ENCODE data around the gene CPT1C. TPM values are rescaled to one million over a fixed set of nuclear protein-coding genes. Genes with fewer than 3 reads are reported as not detected.

Gene CPT1C
- total RNA-seq, 1 experiment from 2014 or later: 21.1 TPM

DNA sequence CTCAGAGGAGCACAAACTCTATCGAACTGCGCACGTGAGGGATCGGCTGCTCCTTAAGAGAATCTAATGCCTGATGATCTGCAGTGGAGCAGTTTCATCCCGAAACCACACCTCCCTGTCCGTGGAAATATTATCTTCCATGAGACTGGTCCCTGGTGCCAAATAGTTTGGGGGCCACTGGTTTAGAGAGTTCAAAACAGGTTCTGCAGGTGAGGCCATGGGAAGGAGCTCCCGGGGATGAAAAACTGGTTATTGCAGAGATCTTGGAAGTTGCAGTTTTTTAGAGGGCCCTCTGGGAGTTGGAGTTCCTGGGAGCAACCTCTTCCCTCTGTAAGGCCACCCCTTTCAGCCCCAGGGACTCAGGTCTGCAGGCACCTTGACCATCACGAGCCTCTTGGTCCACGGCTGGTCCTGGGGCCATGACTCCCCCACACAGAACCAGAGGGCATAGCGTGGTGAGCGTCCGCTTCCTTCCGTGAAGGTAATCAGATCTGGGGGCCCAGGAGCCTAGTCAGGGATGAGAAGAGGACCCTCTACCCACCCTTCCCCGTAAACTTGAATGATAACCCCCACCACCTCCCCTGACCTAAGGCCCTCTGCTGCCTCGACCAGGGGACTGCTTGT lies 30.5 kb upstream of the CPT1C start:
- no peak for DNase-seq (ENCODE audit: low read depth)

DNA sequence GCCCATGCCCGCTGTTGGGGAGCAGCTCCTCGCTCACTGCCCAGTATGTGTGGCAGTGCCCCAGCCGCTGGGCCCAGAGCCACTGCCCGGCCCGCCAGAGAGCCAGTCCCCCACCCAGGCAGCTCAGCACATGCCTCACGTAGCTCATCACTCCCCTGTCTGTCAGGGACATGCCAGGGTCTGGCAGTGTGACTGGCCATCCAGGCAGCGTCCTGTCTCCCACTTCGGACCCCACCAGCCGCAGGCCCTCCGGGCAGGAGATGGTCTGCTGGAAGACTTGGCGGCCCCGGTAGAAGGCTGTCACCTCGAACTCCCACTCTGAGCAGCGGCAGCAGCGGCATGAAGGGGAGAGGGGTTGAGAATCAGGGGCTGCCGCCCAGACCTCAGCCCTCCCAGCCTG lies 28.9 kb upstream of the CPT1C start:
- no peak for DNase-seq (ENCODE audit: low read depth)

DNA sequence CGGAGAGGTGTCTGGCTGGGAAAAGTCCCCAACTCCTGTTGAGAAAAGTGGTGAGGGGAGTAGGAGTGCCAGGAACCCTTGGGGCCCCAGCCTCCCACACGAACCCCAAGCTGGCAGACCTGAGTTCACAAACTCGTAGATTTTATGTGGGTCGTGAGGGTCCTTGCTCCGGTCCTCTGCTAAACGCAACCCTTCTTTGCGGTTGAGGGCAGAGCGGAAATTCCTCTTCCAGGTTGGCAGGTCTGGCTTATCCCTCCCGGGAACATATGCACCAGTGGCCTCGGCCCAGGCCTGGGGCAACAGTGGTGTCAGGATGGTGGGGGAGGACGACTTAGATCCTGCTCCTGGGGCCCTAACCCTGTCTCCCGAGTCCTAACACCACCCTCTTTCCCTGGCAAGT lies 27.7 kb upstream of the CPT1C start:
- no peak for DNase-seq (ENCODE audit: low read depth)

DNA sequence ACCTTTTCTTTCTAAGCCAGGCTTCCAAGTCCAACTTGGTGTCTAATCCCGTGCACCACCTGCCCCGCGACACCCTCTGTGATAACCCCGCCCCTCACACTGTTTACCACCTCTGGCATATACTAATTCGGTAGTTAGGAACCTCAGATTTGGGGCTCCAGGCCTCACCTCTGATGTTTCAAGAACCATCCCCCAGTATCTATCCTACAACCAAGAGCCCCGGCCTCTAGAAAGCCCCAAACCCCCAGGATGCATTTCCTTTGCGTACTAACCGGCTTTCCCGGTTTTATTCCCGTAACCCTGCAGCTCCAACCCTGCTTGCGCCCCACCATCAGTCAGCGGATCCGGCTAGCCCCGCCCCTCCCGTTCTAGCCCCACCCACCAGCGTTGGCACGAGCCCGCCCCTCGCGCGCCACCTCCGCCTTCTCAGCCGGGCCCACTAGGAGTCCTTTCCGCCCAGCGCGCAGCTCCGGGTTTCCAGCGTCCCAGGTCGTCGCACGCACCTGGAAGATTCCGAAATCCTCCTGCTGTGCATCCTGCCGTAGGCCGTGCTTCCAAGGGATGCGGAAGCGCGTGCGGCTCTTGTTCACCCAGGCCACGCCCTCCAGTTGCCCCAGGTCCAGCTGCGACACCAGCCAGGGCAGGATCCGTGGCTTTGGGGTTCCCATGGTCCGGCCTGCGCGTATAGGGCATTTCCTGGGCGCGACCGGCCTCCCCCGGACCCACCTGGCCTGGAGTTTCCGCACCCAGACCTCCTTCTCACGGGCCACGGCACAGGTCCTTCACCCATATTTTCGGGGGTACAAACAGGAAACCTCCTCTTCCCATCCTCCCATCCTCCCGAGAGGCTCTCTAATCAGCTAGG lies 26.5 kb upstream of the CPT1C start:
- peak; percentile 96 for DNase-seq (ENCODE audit: low read depth)

DNA sequence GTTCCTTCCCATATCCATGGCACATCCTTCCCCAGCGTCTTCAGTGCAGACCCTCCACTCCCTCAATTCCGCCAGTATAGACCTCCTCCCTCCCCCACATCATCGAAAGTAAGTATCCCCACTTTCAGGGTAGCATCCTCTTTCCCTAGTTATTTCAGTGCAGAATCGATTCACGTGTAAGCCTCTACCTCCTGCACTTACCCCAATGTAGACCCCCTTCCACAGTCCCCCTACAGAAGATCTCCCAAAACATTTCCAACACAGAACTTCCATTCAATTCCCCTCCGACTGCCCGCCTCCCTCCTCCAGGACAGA lies 25.9 kb upstream of the CPT1C start:
- no peak for DNase-seq (ENCODE audit: low read depth)

DNA sequence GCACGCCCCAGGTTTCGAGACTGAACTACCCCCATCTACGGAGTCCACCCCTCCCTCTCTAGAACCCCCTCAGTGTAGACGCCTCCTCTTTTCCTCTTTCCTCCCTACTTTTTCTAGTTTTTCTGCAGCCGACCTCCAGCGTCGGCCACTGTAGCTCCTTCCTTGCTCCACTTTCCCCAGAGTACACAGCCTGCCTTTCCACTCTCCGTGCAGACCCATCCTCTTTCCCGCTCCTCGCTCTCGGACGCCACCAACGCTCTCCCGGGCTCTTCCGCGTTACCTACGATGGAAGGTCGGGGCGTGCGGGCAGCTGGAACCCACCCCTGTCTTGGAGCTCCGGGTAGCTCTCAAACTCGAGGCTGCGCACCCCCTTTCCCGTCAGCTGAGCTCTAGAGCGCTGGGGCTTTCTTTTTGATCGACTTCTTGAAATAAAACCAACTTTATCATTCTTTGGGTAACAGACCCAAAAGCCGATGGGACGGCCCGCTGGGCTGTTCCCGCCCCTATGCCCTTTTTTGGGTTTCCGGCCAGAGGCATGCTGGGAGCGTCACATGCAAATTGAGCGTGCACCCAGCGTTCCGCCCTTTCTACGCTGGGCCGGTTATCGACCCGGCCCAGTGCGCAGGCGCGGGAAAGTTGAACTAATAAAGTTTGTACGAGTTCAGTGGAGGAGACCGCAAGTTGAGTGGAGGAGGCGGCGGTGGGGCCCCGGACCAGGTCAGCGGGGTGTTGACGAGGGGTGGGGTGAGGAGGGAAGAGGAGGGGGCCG lies 25.4 kb upstream of the CPT1C start, which contains the start of the genes BCL2L12 and IRF3:
Gene BCL2L12, plus strand, starts transcription at position 583 of the 769 bp plus-strand sequence. CDS start 760 bp downstream, outside the sequence.
Gene IRF3, minus strand, starts transcription at position 507 of the 769 bp plus-strand sequence. CDS start 1,019 bp downstream, outside the sequence.
- peak; percentile 97 for DNase-seq (ENCODE audit: low read depth)

DNA sequence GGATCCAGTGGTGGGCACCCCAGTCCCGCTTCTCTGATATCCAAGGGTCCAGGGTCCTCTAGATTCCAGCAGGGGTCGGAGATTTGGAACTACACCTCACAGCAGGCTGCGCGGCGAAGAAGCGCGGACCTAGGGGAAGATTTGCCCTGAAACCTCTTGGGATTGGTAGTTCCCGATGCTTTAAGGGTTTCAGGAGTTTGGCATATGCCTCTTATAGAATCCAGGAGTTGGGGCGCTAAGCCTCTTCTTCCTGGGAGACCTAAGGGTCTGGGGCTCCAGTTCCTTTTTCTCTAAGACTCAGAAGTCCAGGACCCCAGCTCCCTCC lies 24.8 kb upstream of the CPT1C start:
- no peak for DNase-seq (ENCODE audit: low read depth)

DNA sequence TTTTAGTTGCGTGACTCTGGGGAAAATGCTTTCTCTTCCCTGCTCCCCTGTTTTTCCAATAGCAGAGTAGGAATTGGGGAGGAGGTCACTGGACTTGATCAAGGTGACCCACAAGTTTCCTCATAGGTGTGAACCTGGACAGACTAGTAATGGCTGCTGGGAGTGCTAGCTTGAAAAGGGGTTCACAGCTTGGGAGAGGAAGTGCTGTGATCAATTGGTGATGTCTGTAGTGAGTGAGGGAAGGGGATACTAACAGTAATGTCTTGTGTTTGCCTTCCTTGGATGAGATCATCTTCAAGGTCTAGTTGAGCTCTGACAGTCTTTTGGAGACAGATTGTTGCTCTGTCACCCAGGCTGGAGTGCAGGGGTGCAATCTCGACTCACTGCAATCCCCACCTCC lies 23.4 kb upstream of the CPT1C start:
- no peak for DNase-seq (ENCODE audit: low read depth)

DNA sequence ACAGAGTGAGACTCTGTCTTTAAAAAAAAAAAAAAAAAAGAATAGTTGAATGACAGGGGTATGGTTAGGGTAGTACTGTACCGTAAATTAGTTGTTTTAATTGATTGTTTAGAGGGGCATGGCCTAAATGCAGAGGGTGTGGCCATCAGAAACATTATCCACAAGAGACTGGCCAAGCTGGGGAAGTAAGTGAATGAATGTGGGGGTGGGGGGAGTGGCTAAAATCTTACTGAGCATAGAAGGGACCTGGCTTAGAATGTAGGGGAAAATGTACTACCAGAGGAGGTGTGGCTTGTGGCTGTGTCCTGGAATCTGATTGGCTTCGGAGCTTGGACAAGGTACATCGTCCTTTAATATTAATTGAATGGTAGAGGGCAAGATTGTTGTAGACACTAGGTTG lies 21.4 kb upstream of the CPT1C start:
- no peak for DNase-seq (ENCODE audit: low read depth)

DNA sequence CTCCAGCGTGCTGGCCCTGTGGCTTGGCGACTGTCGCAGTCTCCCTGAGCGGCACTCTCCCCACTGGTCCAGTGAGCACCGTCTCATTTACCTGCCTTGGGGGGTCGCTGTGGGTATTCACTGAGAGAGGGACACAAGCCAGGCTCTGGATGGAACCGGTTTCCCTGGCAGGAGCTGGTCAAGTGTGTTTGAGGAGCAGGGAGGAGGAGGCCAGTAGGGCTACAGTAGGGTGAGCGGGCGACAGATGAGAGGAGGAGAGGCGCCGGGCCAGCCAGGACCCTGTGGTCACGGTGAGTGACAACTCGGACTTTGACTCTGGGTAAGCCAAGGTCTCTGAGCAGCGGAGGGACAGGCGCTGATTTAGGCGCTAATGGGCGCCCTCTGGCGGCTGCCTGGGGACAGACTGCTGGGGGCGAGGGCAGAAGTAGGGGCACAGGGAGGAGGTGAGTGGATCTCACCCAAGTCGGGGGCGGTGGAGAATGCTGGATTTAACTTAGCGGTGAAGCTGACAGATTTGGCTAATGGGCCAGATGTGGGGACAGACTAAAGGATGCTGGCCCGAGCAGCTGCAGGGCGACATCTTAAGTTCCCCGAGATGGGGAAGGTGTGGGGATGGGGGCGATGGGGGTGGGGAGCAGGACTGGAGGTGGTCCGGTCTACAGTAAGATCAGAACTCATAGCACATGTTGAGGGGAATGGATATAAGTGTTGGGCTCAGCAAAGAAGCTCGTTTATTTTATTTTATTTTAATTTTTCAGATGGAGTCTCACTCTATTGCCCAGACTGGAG lies 18.6 kb upstream of the CPT1C start:
- peak; percentile 45 for DNase-seq (ENCODE audit: low read depth)

DNA sequence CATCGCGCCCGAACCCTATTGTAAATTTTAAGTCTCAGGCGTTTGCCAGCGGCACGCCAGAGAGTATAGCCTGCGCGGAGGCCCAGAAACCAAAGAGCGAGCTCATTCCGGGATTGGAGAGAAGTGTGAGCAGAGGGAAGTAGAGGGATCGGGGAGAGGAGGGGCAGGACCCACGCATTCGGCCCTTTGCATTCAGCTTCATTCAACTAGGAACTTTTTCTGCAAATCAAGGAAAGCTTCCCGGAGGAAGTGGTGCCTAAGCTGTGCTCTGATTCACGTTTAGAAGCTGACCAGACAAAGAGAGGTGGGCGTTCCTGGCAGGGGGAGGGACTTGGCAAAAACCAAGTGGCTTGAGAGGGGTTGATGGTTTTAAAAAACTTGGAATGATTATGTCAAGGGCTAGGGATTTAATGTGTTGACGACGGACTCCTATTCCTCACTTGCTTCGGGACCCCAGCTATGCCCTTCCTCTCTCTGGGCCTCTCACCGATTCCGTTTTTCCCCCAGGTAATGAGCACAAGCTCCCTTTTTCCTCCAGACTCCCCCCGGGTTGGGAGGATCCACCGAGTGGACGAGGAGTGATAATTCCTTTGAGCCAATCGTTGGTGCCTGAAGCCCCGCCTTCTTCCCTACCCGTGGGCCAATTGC lies 14.7 kb upstream of the CPT1C start:
- DNase-seq (ENCODE audit: low read depth): peak; percentile 86

DNA sequence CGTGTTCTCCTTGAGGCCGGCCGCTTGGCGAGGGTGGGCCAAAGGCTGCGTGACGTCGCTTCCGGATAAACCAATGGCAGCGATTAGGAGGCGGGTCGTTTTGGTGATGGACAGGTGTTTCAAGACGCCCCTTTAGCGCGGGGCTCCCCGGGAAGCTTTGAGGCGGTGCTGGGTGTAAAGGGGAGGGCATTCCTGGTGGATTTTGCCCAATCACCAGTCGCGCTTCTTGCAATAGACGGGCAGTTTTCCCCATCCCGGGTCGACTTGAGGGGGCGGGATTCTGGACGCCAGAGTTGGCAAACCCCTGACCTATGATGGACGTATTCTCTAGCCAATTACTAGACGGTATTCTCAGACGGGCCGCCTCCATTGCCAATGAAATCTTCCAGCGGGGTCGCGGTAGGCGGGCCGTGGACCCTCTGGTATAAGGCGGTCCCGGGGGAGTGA lies 14.1 kb upstream of the CPT1C start:
- peak; percentile 99 for DNase-seq (ENCODE audit: low read depth)

DNA sequence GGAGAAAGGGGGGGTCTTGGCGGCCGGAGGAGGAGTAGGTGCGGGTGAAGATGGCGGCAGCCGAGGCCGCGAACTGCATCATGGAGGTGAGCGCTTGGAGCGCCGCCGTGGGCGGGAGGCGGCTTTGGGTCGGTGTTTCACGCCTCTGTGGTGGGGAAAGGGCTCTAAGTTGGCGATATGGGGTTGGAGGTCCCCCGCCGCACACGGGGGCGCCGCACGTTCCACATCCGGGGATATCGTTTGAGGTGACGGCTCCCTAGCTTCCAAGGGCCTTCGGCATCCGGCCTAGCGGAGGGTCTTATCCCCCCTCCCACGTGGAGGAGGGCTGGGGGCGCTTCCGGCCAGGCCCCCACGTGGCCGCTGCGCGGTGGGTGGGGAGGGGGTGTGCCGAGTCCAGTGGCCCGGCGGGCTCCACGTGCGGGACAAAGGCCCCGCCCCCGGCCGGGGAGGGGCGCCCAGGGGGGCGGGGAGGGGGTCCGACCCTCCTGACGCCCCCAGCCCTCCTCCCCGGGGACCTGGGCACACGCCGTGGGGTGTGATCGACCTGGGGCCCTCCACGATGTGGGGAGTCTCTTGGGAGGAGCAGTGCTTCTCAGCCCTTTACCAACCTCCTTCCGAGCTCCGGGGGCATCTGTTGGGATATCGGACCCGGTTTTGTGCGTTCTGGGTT lies 13.6 kb upstream of the CPT1C start, which contains the start of gene PRMT1:
Gene PRMT1, plus strand, starts transcription at position 41 of the 670 bp plus-strand sequence. Its CDS starts 10 bp downstream, at position 51.
- peak; percentile 30 for DNase-seq (ENCODE audit: low read depth)

DNA sequence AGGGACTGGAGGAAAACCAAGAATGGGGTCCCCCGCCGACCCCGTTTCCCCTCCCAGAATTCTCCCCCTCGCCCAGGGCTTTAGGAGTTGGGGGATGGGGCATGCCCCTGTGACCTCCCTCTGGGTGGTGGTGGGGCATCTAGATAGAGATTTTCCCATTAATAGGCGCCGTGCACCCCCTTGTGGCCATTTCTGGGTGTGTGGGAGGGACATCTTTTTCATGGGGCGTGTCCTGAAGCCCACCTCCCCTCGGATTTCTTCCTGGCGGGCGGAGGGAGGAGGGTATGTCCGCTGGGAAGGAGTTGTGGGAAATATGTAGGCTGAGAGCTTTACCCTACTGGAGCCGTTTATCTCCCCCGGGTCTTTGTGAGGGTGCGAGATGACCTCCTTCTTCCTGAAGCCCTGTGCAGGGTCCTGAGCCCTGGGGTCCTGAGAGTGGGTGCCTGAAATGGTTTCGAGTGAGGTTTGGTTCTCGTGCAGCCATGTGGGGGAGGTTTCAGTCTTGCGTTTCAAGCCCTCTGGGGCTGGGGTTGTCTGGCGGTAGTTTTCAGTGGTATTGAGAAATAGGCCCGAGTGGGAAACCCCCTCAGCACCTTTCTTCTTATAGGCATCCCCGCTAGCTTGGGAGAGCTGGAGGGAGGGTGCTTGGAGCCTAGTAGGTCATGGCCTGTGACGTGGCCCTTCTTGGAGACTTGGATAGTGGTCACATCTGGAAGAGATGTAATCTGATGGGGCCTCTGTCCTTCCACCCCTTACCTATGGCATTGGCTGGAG lies 12.8 kb upstream of the CPT1C start:
- DNase-seq (ENCODE audit: low read depth): peak; percentile 60

DNA sequence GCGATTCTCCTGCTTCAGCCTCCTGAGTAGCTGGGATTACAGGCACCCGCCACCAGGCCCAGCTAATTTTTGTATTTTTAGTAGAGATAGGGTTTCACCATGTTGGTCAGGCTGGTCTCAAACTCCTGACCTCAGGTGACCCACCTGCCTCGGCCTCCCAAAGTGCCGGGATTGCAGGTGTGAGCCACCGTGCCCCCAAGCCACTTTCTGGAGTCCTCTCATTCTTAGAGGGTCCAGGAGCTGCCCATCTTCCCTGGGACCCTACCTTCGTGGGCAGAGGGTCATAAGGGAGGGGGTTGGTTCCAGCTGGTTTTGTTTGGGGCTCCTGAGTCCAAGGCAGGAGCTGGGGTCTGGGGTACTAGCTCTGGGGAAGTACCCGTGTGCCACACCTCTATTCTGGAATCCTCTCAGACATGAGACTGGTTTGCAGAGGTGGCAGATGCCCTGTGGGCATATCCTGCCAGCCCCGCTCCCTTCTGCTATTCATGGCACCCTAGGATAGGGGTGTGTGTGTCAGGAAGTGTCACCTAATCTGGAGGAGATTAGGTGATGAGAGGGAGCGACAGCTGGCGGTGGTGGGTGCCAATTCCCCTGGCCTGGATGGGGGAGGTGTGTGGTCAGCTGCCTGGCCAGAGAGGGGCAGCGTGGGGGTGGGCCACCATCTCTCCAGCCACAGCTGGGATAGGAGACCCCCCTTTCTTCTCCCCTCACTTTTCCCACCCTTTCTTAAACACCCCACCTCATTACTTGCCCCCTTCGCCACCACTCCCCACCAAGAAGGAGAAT lies 11.7 kb upstream of the CPT1C start:
- peak; percentile 30 for DNase-seq (ENCODE audit: low read depth)

DNA sequence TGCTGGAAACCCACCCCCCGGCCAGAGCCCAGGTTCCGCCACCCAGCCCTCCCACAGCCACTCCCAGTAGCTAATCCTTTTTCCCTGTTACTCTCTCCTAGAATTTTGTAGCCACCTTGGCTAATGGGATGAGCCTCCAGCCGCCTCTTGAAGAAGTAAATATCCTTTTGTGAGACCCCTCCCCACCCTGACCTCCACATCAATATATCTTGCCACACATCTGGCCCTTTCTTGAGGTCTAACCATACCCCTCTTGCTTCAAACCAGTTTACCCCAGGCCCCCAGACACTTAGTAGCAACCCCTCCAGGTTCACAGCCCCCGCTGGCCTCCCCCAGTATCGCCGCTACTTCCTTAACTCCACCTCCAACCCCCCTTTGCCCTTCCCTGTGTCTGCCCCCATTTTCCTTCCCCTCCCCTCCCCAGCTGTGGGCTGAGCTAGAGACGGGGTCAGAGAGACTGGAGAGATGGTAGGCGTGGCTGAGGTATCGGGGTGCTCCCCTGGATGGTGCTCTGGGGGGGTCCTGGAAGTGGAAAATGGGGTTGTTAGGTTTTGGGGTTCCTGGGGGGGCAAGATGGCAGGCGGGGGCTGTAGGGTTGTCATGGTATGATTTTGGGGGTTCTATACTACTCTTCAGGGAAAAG lies 11.0 kb upstream of the CPT1C start:
- DNase-seq (ENCODE audit: low read depth): no peak

DNA sequence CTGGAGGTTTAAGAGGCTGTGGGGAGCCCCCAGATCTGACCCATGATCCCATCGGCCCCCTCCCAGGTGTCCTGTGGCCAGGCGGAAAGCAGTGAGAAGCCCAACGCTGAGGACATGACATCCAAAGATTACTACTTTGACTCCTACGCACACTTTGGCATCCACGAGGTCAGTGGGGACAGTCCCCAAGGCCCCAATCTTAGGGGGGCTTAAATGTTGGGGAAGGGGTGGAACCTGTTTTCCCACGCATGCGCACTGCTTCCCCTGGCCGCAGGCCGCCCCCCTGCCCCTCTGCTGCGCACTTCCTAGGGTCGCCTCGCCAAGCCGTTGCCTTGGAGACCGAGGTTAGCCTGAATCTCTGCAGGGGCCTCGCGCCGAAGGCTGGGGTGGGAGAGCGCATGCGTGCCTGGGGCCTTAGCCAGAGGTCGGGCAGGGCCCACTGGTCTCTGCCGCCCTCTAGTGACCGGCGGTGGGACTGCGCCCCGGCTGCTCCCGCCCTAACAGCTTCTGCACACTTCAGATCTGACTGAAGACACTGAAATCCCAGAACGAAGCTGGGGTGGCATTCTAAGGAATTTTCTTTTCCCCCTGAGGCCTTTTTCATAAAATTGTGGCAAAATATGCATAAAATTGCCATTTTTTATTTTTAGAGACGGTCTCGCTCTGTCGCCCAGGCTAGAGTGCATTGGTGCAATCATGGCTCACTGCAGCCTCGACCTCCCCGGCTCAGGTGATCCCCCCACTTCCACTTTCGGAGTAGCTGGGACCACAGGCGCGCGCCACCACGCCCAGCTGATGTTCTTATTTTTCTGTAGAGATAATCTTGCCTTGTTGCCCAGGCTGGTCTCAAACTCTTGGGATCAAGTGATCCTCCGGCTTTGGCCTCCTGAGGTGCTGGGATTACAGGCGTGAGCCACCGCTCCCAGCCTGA lies 10.2 kb upstream of the CPT1C start:
- peak; percentile 75 for DNase-seq (ENCODE audit: low read depth)

Measured in M059J (cell line).